Measurements from ENCODE around the gene AKR1D1. TPM values are rescaled to one million over a fixed set of nuclear protein-coding genes. Genes with fewer than 3 reads are reported as not detected.

AKR1D1 gene
- total and polyA plus RNA-seq, 2 donors (not counting 3 experiments of a cell fraction or from before 2014, with no cell fraction given): not detected

- Histone ChIP-seq H3K27me3 (ENCODE audit: control insufficient read depth in 2 of 2, insufficient read depth in 2 of 2, low read length in 2 of 2) (no peaks in the 10 kb centered on the region), H3K27ac (ENCODE audit: insufficient read depth, low read depth, low read length) (no peak overlapping the region), H3K79me2 (ENCODE audit: control insufficient read depth, insufficient read depth, low read length) (no peaks in the 10 kb centered on the region), H3K4me2 (ENCODE audit: insufficient read depth, low read length) (no peak overlapping the region), H3K9me3 (replicated peaks; ENCODE audit: control insufficient read depth, insufficient read depth, low read length) (no peaks in the 10 kb centered on the region), H3K4me3 (replicated peaks in 1 of 3; ENCODE audit: insufficient read depth in 1 of 3, low read depth in 1 of 3, low read length in 3 of 3) (no peak overlapping the region), H3K9ac (replicated peaks; ENCODE audit: extremely low read depth, insufficient read depth, low read length) (no peak overlapping the region), H2AFZ (ENCODE audit: low read depth, low read length) (no peak overlapping the region), H3K9me1 (replicated peaks; ENCODE audit: control insufficient read depth, extremely low read depth, insufficient read depth, low read length) (no peaks in the 10 kb centered on the region), H3K36me3 (ENCODE audit: control insufficient read depth in 2 of 2, extremely low read depth in 1 of 2, insufficient read depth in 2 of 2, low read length in 2 of 2) (no peaks in the 10 kb centered on the region), H4K20me1 (replicated peaks; ENCODE audit: control insufficient read depth, extremely low read depth, insufficient read depth, low read length) (no peaks in the 10 kb centered on the region), H3K4me1 (ENCODE audit: control insufficient read depth, extremely low read depth, insufficient read depth, low read length) (no peaks in the 10 kb centered on the region)
- intact Hi-C loops (cut with micrococcal nuclease): no loop called here
- TF ChIP-seq FOS (IDR thresholded peaks at IDR 0.05; ENCODE audit: borderline replicate concordance, insufficient read depth, low read length) (no peak), POLR2A (IDR thresholded peaks at IDR 0.05; ENCODE audit: low read depth, low read length) (no peak), EZH2 (IDR thresholded peaks at IDR 0.05; ENCODE audit: borderline replicate concordance, low read depth, low read length, severe bottlenecking) (no peak), GATA2 (IDR thresholded peaks at IDR 0.05; ENCODE audit: insufficient read depth, insufficient read length, low read depth, low read length) (no peak), POLR2AphosphoS5 (IDR thresholded peaks at IDR 0.05; ENCODE audit: insufficient read depth, low read depth, low read length) (no peak), MYC (IDR thresholded peaks at IDR 0.05; ENCODE audit: low read depth, low read length) (no peak), JUN (IDR thresholded peaks at IDR 0.05; ENCODE audit: borderline replicate concordance, insufficient read depth, insufficient read length, low read depth) (no peak), CTCF (IDR thresholded peaks at IDR 0.05; ENCODE audit: extremely low read depth in 1 of 2, insufficient read depth in 1 of 2, low read depth in 1 of 2, low read length in 2 of 2) (no peak), MAX (IDR thresholded peaks at IDR 0.05; ENCODE audit: insufficient read depth, insufficient read length) (no peak)
- CTCF ChIA-PET: no interaction called here
- BruUV-seq (replicated peaks): no TSS peak
- FAIRE-seq: no peak
- DNase-seq (ENCODE audit: low read depth, low spot score): no peak
- dilution Hi-C loops (cut with MboI; ENCODE audit: extremely low pct_ligation_motif_present, low sequenced_read_pairs): no loop called here
- POLR2A ChIA-PET: no interaction called here
These were observed 13.0 kb downstream of the AKR1D1 start for GRCh38 chr7:138089080-138089901.
